Gastrocnemius medialis (tissue), 4 donors: ENCODE data around the gene GTF2H1. TPM values are rescaled to one million over a fixed set of nuclear protein-coding genes. Genes with fewer than 3 reads are reported as not detected.

Source experiments
- ATAC-seq, 2 donors: fragments of 150-250 bp; one replicate each; pipeline ENCODE4 v1.9.1; 2016
- DNase-seq, 2 donors: peaks; one replicate each; pipeline ENCODE4 v3.0.0-alpha.2; 2019
- H3K27ac ChIP-seq, 4 donors: fragments of 200-600 bp; sonication (generic); 1 replicate in 1 of 4; 2 replicates in 3 of 4; pipeline ENCODE4 v1.5.1; 2016 to 2018; ENCODE audit warnings: mild to moderate bottlenecking in 2 of 4, moderate library complexity in 1 of 4
- H3K27me3 ChIP-seq, 3 donors: fragments of 200-600 bp; sonication (generic) in 2 of 3; 1 replicate in 1 of 3; 2 replicates in 2 of 3; pipeline versions ENCODE4 v1.5.1 to v1.6.0; 2016 to 2019; ENCODE audit warnings: mild to moderate bottlenecking in 1 of 3, moderate library complexity in 1 of 3
- H3K36me3 ChIP-seq, 2 donors: fragments of 200-600 bp; sonication (generic) in 1 of 2; one replicate each; pipeline ENCODE4 v1.5.1; 2017 to 2018
- H3K4me1 ChIP-seq, 2 donors: fragments of 200-600 bp; sonication (generic) in 1 of 2; one replicate each; pipeline ENCODE4 v1.5.1; 2016 to 2017; ENCODE audit warnings: mild to moderate bottlenecking in 2 of 2
- H3K4me3 ChIP-seq, 4 donors: fragments of 200-600 bp; sonication (generic) in 3 of 4; 1 replicate in 1 of 4; 2 replicates in 3 of 4; pipeline ENCODE4 v1.5.1; 2016 to 2019; ENCODE audit warnings: mild to moderate bottlenecking in 2 of 4
- H3K9me3 ChIP-seq, 3 donors: fragments of 200-600 bp; sonication (generic) in 2 of 3; 1 replicate in 1 of 3; 2 replicates in 2 of 3; pipeline ENCODE4 v1.5.1; 2016 to 2019
- POLR2A ChIP-seq, 2 donors: fragments of 450-650 bp; IDR thresholded peaks; one replicate each; pipeline ENCODE4 v1.6.1; 2017; ENCODE audit warnings: antibody characterized with exemption in 2 of 2, mild to moderate bottlenecking in 2 of 2, moderate library complexity in 2 of 2
- in situ Hi-C, 4 donors: fragments of 200-750 bp; cut with MboI; loops; one replicate each; pipeline versions ENCODE4 v1.15.0 to v1.8.0; 2017; ENCODE audit warnings: low sequenced_read_pairs in 4 of 4
- intact Hi-C: fragments of 100-400 bp; cut with DNase I; formaldehyde crosslinking; loops from one replicate; pipeline ENCODE4 v1.15.1; 2023; ENCODE audit warnings: low total_unique reads
- total RNA-seq, 4 donors: library from RNA; depleted of rRNA; stranded (reverse); fragments of >200 nt; gene quantifications; one replicate each; pipeline versions ENCODE4 v1.1.0 to v1.2.3, GENCODE V29; 2016
- TF ChIP-seq, protein P1 (sequence below), 5 experiments: fragments of 450-650 bp in 3 of 5; fragments of 200-600 bp in 2 of 5; sonication (generic) in 2 of 5; IDR thresholded peaks in 4 of 5; conservative IDR thresholded peaks in 1 of 5; 1 replicate in 4 of 5; 2 replicates in 1 of 5; pipeline ENCODE4 v1.5.1; 2016 to 2019; ENCODE audit warnings: antibody characterized with exemption in 5 of 5, mild to moderate bottlenecking in 3 of 5, moderate library complexity in 3 of 5

GTF2H1 gene
- 10 to 100 TPM; 30.9 to 45.6 (median 33.2) TPM for total RNA-seq

- Histone ChIP-seq H3K36me3 (no peaks in the 10 kb centered on the region), H3K4me3 (peak within 1 kb of the TSS; percentile 88 to 89 (median 88)), H3K27me3 (no peaks in the 10 kb centered on the region), H3K27ac (peak within 1 kb of the TSS; percentile 95 to 99 (median 98)), H3K9me3 (no peaks in the 10 kb centered on the region), H3K4me1 (peaks cover 31 to 37% of the 10 kb centered on the region in 2 donors)
- in situ Hi-C loops (loop anchor here in 3 of 4 donors (5.0 to 10.0 kb wide), 4 partner anchors 73 to 313 kb away; partner anchors contain the start of genes SPTY2D1 (in 2 of the 3), LDHA (in 1 of the 3) and TSG101 (in 1 of the 3)), intact Hi-C loops (loop anchor here (1.0 to 2.0 kb wide), 5 partner anchors 74 to 377 kb away; partner anchors contain the start of genes SPTY2D1, TMEM86A and UEVLD)
- DNase-seq: peak; percentile 93 to 95
- ATAC-seq: peak; percentile 99 to 100
- TF ChIP-seq, protein P1, sequence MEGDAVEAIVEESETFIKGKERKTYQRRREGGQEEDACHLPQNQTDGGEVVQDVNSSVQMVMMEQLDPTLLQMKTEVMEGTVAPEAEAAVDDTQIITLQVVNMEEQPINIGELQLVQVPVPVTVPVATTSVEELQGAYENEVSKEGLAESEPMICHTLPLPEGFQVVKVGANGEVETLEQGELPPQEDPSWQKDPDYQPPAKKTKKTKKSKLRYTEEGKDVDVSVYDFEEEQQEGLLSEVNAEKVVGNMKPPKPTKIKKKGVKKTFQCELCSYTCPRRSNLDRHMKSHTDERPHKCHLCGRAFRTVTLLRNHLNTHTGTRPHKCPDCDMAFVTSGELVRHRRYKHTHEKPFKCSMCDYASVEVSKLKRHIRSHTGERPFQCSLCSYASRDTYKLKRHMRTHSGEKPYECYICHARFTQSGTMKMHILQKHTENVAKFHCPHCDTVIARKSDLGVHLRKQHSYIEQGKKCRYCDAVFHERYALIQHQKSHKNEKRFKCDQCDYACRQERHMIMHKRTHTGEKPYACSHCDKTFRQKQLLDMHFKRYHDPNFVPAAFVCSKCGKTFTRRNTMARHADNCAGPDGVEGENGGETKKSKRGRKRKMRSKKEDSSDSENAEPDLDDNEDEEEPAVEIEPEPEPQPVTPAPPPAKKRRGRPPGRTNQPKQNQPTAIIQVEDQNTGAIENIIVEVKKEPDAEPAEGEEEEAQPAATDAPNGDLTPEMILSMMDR (IDR thresholded peaks at IDR 0.05 in 4 of 5, conservative IDR thresholded peaks at IDR 0.05 in 1 of 5): peak in 1 of 5 experiments; percentile 54
- TF ChIP-seq POLR2A (IDR thresholded peaks at IDR 0.05): peak; percentile 53 to 81
Observed at GRCh38 chr11:18321969-18322711, at the start of gene GTF2H1, which contains the start of gene HPS5. GTF2H1 (plus strand) TSS chr11:18322567; CDS start chr11:18333075, 10,508 bp downstream. HPS5 (minus strand) TSS chr11:18322140; CDS start chr11:18317858, 4,282 bp downstream.

GRCh38 chr11:18277565-18278271 lies 44.6 kb upstream of the GTF2H1 start:
- no peak overlapping the region for H3K4me3 ChIP-seq
- no peak for ATAC-seq
- H3K27ac ChIP-seq: no peak overlapping the region
- peak in 1 of 2 donors; percentile 6 for DNase-seq
- in situ Hi-C loops (no loop called here), intact Hi-C loops (no loop called here)
- H3K36me3 ChIP-seq: peaks cover 0 to 40% of the 10 kb centered on the region in 2 donors
- H3K27me3 ChIP-seq: no peaks in the 10 kb centered on the region
- no peaks in the 10 kb centered on the region for H3K9me3 ChIP-seq
- TF ChIP-seq, protein P1 (IDR thresholded peaks at IDR 0.05 in 4 of 5, conservative IDR thresholded peaks at IDR 0.05 in 1 of 5): no peak
- no peak for TF ChIP-seq POLR2A (IDR thresholded peaks at IDR 0.05)
- H3K4me1 ChIP-seq: no peaks in the 10 kb centered on the region

- in situ Hi-C loops: no loop called here
Observed at GRCh38 chr11:18280438-18281045, 41.8 kb upstream of the GTF2H1 start.

DNA sequence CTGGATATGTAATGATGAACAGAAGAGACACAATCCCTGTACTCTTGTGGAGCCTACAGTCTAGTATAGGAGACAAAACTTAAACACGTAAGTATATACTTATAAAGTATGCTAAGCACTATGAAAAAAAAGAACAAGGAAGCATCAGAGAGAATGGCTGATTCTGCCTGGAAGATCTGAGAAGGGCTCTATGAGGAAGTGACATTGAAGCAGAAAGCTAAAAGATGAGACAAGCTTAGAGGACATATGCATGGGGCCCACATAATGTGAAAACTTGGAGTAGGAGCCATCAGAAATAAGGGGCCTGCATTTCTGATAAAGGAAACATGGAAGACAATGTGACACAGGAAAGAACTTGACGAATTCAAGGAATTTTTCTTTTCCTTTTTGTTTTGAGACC lies 39.7 kb upstream of the GTF2H1 start:
- TF ChIP-seq, protein P1 (IDR thresholded peaks at IDR 0.05 in 4 of 5, conservative IDR thresholded peaks at IDR 0.05 in 1 of 5): no peak
- TF ChIP-seq POLR2A (IDR thresholded peaks at IDR 0.05): no peak
- in situ Hi-C loops: no loop called here
- DNase-seq: no peak
- Histone ChIP-seq H3K4me3 (no peak overlapping the region), H3K36me3 (peaks cover 0 to 85% of the 10 kb centered on the region in 2 donors), H3K27me3 (no peaks in the 10 kb centered on the region), H3K4me1 (no peaks in the 10 kb centered on the region), H3K27ac (no peak overlapping the region), H3K9me3 (no peaks in the 10 kb centered on the region)
- no peak for ATAC-seq
- intact Hi-C loops: no loop called here

More at GRCh38 chr11:18280438-18281045, 41.8 kb upstream of the GTF2H1 start:
- no peak for ATAC-seq
- Histone ChIP-seq H3K4me1 (no peaks in the 10 kb centered on the region), H3K36me3 (peaks cover 0 to 65% of the 10 kb centered on the region in 2 donors), H3K4me3 (no peak overlapping the region), H3K27me3 (no peaks in the 10 kb centered on the region), H3K27ac (no peak overlapping the region), H3K9me3 (no peaks in the 10 kb centered on the region)
- TF ChIP-seq, protein P1 (IDR thresholded peaks at IDR 0.05 in 4 of 5, conservative IDR thresholded peaks at IDR 0.05 in 1 of 5): no peak
- no peak for TF ChIP-seq POLR2A (IDR thresholded peaks at IDR 0.05)
- no peak for DNase-seq
- intact Hi-C loops: no loop called here
